ENCODE measurements around the gene PARD3.

DNA sequence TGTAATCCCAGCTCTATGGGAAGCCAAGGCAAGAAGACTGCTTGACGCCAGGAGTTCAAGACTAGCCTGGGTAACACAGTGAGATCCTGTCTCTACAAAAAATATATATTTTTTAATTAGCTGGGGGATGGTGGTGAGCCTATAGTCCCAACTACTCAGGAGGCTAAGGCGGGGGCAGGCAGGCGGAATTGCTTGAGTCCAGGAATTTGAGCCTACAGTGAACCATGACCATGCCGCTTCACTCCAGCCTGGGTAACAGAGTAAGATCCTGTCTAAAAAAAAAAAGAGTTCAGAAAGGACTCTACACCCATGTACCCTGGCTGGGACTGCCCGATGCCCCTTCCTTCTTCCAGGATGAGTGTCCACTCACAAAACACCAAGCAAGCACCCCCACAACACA is 648.7 kb downstream of the PARD3 start:
- TF ChIP-seq, protein P1, sequence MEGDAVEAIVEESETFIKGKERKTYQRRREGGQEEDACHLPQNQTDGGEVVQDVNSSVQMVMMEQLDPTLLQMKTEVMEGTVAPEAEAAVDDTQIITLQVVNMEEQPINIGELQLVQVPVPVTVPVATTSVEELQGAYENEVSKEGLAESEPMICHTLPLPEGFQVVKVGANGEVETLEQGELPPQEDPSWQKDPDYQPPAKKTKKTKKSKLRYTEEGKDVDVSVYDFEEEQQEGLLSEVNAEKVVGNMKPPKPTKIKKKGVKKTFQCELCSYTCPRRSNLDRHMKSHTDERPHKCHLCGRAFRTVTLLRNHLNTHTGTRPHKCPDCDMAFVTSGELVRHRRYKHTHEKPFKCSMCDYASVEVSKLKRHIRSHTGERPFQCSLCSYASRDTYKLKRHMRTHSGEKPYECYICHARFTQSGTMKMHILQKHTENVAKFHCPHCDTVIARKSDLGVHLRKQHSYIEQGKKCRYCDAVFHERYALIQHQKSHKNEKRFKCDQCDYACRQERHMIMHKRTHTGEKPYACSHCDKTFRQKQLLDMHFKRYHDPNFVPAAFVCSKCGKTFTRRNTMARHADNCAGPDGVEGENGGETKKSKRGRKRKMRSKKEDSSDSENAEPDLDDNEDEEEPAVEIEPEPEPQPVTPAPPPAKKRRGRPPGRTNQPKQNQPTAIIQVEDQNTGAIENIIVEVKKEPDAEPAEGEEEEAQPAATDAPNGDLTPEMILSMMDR (IDR thresholded peaks at IDR 0.05), result no peak
- TF ChIP-seq POLR2AphosphoS5 (IDR thresholded peaks at IDR 0.05), result no peak
- no peak for TF ChIP-seq POLR2A (IDR thresholded peaks at IDR 0.05; ENCODE audit: low read depth)
- no peak for TF ChIP-seq EP300 (IDR thresholded peaks at IDR 0.05)
